SK-N-SH treated with all-trans-retinoic acid at 6 μM for 48 hours (cell line): ENCODE data around the gene PLCL2.

Experiments
- ATAC-seq: fragments of 200-7000 bp; cut with Tn5 transposase; 3 replicates; pipeline ENCODE4 v1.9.1; 2020; ENCODE audit warnings: mild to moderate bottlenecking, moderate library complexity
- ARNTL ChIP-seq: fragments of 450-650 bp; formaldehyde crosslinking; IDR thresholded peaks from 2 replicates; pipeline ENCODE4 v1.5.0; 2020; ENCODE audit warnings: low read depth, mild to moderate bottlenecking, moderate library complexity, borderline replicate concordance
- BACH2 ChIP-seq: fragments of 250-450 bp; sonication (Bioruptor Pico); IDR thresholded peaks from 2 replicates; pipeline ENCODE4 v1.9.0; 2021; ENCODE audit warnings: mild to moderate bottlenecking, borderline replicate concordance
- CSDC2 ChIP-seq: fragments of 250-450 bp; sonication (Bioruptor Pico); IDR thresholded peaks from 2 replicates; pipeline ENCODE4 v1.5.0; 2020; ENCODE audit warnings: mild to moderate bottlenecking, moderate library complexity
- GLIS3 ChIP-seq: fragments of 250-450 bp; sonication (Bioruptor Pico); IDR thresholded peaks from 2 replicates; pipeline ENCODE4 v1.5.0; 2020; ENCODE audit warnings: mild to moderate bottlenecking, moderate library complexity
- ISL1 ChIP-seq: fragments of 250-450 bp; sonication (Bioruptor Pico); IDR thresholded peaks from 2 replicates; pipeline ENCODE4 v2.1.2; 2022; ENCODE audit warnings: mild to moderate bottlenecking, moderate library complexity
- OSR1 ChIP-seq: fragments of 250-450 bp; sonication (Bioruptor Pico); IDR thresholded peaks from 2 replicates; pipeline ENCODE4 v1.8.0; 2022; ENCODE audit warnings: moderate library complexity, mild to moderate bottlenecking, inconsistent platforms
- POU6F1 ChIP-seq: fragments of 250-450 bp; sonication (Bioruptor Pico); IDR thresholded peaks from 2 replicates; pipeline ENCODE4 v1.8.0; 2021; ENCODE audit warnings: low read depth, mild to moderate bottlenecking, moderate library complexity, borderline replicate concordance
- PPARA ChIP-seq: fragments of 250-450 bp; sonication (Bioruptor Pico); IDR thresholded peaks from 2 replicates; pipeline ENCODE4 v1.5.0; 2020; ENCODE audit warnings: mild to moderate bottlenecking, borderline replicate concordance
- RARB ChIP-seq: fragments of 250-450 bp; sonication (Bioruptor Pico); IDR thresholded peaks from 2 replicates; pipeline ENCODE4 v1.8.0; 2021; ENCODE audit warnings: mild to moderate bottlenecking, moderate library complexity
- SNAI2 ChIP-seq: fragments of 250-450 bp; sonication (Bioruptor Pico); IDR thresholded peaks from 2 replicates; pipeline ENCODE4 v1.5.0; 2020; ENCODE audit warnings: mild to moderate bottlenecking, moderate library complexity
- TCF4 ChIP-seq: fragments of 250-450 bp; sonication (Bioruptor Pico); IDR thresholded peaks from 2 replicates; pipeline ENCODE4 v1.8.0; 2021; ENCODE audit warnings: mild to moderate bottlenecking, moderate library complexity, borderline replicate concordance
- ZC3H10 ChIP-seq: fragments of 250-450 bp; sonication (Bioruptor Pico); IDR thresholded peaks from 2 replicates; pipeline ENCODE4 v1.5.1; 2021; ENCODE audit warnings: mild to moderate bottlenecking, moderate library complexity
- ZFP3 ChIP-seq: fragments of 250-450 bp; sonication (Bioruptor Pico); IDR thresholded peaks from 2 replicates; pipeline ENCODE4 v1.5.0; 2020; ENCODE audit warnings: mild to moderate bottlenecking, moderate library complexity
- ZFP30 ChIP-seq: fragments of 450-650 bp; formaldehyde crosslinking; IDR thresholded peaks from 2 replicates; pipeline ENCODE4 v1.5.0; 2022; ENCODE audit warnings: mild to moderate bottlenecking, moderate library complexity
- ZNF565 ChIP-seq: fragments of 450-650 bp; formaldehyde crosslinking; conservative IDR thresholded peaks from 2 replicates; pipeline ENCODE4 v1.5.0; 2020; ENCODE audit warnings: low read depth, mild to moderate bottlenecking, moderate library complexity
- ZNF70 ChIP-seq: fragments of 450-650 bp; formaldehyde crosslinking; IDR thresholded peaks from 2 replicates; pipeline ENCODE4 v1.5.0; 2020; ENCODE audit warnings: mild to moderate bottlenecking, moderate library complexity
- TF ChIP-seq, protein P1 (sequence below): fragments of 250-450 bp; sonication (Bioruptor Pico); IDR thresholded peaks from 2 replicates; pipeline ENCODE4 v1.5.1; 2021; ENCODE audit warnings: mild to moderate bottlenecking, moderate library complexity
- TF ChIP-seq, protein P2 (sequence below): fragments of 250-450 bp; sonication (Bioruptor Pico); IDR thresholded peaks from 2 replicates; pipeline ENCODE4 v1.5.1; 2020; ENCODE audit warnings: low read depth, mild to moderate bottlenecking, moderate library complexity
- TF ChIP-seq, protein P3 (sequence below): fragments of 250-450 bp; sonication (Bioruptor Pico); IDR thresholded peaks from 2 replicates; pipeline ENCODE4 v1.8.0; 2020; ENCODE audit warnings: mild to moderate bottlenecking, moderate library complexity, borderline replicate concordance
- TF ChIP-seq, protein P4 (sequence below): fragments of 250-450 bp; sonication (Bioruptor Pico); IDR thresholded peaks from 2 replicates; pipeline ENCODE4 v1.5.0; 2020; ENCODE audit warnings: mild to moderate bottlenecking, moderate library complexity

Gene PLCL2

GRCh38 chr3:17003457-17003856 is 118.7 kb downstream of the PLCL2 start:
- TF ChIP-seq BACH2 (no peak), ZC3H10 (CRISPR knock-in tag) (no peak), GLIS3 (CRISPR knock-in tag) (no peak), ZFP3 (CRISPR knock-in tag) (no peak), ARNTL (CRISPR knock-in tag) (no peak), SNAI2 (no peak), OSR1 (CRISPR knock-in tag) (no peak)
- TF ChIP-seq, protein P1, sequence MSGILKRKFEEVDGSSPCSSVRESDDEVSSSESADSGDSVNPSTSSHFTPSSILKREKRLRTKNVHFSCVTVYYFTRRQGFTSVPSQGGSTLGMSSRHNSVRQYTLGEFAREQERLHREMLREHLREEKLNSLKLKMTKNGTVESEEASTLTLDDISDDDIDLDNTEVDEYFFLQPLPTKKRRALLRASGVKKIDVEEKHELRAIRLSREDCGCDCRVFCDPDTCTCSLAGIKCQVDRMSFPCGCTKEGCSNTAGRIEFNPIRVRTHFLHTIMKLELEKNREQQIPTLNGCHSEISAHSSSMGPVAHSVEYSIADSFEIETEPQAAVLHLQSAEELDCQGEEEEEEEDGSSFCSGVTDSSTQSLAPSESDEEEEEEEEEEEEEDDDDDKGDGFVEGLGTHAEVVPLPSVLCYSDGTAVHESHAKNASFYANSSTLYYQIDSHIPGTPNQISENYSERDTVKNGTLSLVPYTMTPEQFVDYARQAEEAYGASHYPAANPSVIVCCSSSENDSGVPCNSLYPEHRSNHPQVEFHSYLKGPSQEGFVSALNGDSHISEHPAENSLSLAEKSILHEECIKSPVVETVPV (CRISPR knock-in tag): no peak
- ATAC-seq: no peak

- TF ChIP-seq, protein P2, sequence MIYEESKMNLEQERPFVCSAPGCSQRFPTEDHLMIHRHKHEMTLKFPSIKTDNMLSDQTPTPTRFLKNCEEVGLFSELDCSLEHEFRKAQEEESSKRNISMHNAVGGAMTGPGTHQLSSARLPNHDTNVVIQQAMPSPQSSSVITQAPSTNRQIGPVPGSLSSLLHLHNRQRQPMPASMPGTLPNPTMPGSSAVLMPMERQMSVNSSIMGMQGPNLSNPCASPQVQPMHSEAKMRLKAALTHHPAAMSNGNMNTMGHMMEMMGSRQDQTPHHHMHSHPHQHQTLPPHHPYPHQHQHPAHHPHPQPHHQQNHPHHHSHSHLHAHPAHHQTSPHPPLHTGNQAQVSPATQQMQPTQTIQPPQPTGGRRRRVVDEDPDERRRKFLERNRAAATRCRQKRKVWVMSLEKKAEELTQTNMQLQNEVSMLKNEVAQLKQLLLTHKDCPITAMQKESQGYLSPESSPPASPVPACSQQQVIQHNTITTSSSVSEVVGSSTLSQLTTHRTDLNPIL (CRISPR knock-in tag): no peak
- TF ChIP-seq PPARA (CRISPR knock-in tag): no peak
- TF ChIP-seq GLIS3 (CRISPR knock-in tag): no peak
- no peak for TF ChIP-seq ISL1 (CRISPR knock-in tag)
- TF ChIP-seq ZNF565: no peak
- no peak for TF ChIP-seq ARNTL (CRISPR knock-in tag)
- TF ChIP-seq POU6F1 (CRISPR knock-in tag): no peak
- TF ChIP-seq OSR1 (CRISPR knock-in tag): no peak
- TF ChIP-seq, protein P3, sequence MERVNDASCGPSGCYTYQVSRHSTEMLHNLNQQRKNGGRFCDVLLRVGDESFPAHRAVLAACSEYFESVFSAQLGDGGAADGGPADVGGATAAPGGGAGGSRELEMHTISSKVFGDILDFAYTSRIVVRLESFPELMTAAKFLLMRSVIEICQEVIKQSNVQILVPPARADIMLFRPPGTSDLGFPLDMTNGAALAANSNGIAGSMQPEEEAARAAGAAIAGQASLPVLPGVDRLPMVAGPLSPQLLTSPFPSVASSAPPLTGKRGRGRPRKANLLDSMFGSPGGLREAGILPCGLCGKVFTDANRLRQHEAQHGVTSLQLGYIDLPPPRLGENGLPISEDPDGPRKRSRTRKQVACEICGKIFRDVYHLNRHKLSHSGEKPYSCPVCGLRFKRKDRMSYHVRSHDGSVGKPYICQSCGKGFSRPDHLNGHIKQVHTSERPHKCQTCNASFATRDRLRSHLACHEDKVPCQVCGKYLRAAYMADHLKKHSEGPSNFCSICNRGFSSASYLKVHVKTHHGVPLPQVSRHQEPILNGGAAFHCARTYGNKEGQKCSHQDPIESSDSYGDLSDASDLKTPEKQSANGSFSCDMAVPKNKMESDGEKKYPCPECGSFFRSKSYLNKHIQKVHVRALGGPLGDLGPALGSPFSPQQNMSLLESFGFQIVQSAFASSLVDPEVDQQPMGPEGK (CRISPR knock-in tag): no peak
- TF ChIP-seq TCF4 (CRISPR knock-in tag): no peak
- no peak for TF ChIP-seq ZNF70 (CRISPR knock-in tag)
- TF ChIP-seq ZFP30 (CRISPR knock-in tag): no peak
- TF ChIP-seq RARB (CRISPR knock-in tag): no peak
- no peak for TF ChIP-seq CSDC2 (CRISPR knock-in tag)
- TF ChIP-seq, protein P4, sequence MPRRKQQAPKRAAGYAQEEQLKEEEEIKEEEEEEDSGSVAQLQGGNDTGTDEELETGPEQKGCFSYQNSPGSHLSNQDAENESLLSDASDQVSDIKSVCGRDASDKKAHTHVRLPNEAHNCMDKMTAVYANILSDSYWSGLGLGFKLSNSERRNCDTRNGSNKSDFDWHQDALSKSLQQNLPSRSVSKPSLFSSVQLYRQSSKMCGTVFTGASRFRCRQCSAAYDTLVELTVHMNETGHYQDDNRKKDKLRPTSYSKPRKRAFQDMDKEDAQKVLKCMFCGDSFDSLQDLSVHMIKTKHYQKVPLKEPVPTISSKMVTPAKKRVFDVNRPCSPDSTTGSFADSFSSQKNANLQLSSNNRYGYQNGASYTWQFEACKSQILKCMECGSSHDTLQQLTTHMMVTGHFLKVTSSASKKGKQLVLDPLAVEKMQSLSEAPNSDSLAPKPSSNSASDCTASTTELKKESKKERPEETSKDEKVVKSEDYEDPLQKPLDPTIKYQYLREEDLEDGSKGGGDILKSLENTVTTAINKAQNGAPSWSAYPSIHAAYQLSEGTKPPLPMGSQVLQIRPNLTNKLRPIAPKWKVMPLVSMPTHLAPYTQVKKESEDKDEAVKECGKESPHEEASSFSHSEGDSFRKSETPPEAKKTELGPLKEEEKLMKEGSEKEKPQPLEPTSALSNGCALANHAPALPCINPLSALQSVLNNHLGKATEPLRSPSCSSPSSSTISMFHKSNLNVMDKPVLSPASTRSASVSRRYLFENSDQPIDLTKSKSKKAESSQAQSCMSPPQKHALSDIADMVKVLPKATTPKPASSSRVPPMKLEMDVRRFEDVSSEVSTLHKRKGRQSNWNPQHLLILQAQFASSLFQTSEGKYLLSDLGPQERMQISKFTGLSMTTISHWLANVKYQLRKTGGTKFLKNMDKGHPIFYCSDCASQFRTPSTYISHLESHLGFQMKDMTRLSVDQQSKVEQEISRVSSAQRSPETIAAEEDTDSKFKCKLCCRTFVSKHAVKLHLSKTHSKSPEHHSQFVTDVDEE: no peak
- TF ChIP-seq ZC3H10 (CRISPR knock-in tag): no peak
- no peak for TF ChIP-seq SNAI2
- TF ChIP-seq, protein P1 (CRISPR knock-in tag): no peak
- ATAC-seq: no peak
Measured at GRCh38 chr3:17006132-17006852, 121.5 kb downstream of the PLCL2 start.
